K562 (cell line): ENCODE measurements around the gene UTRN. TPM values are rescaled to one million over a fixed set of nuclear protein-coding genes. Genes with fewer than 3 reads are reported as not detected.

Experiments used
- ATAC-seq: fragments of 200-7000 bp; cut with Tn5 transposase; 3 replicates; pipeline ENCODE4 v1.9.1; 2020; ENCODE audit warnings: moderate library complexity
- BruUV-seq: library from RNA; stranded (reverse); fragments of 400-500 nt; replicated peaks from 2 replicates; lab custom pipeline; 2021; lab: Mats Ljungman, UMichigan
- CTCF ChIA-PET: fragments of 300-600 bp; formaldehyde crosslinking; extraction: SDS; loops from one replicate; lab custom pipeline; 2021; ENCODE audit warnings: low intra/inter-chr PET ratio; lab: Yijun Ruan, JAX
- POLR2A ChIA-PET: fragments of 300-600, 350-650 bp; sonication (Branson Sonifier 250); formaldehyde crosslinking; extraction: SDS; loops from one replicate; lab custom pipeline; 2021; ENCODE audit warnings: antibody characterized with exemption, inconsistent platforms; lab: Yijun Ruan, JAX
- DNase-seq, 4 experiments: peaks; one replicate each; pipeline versions ENCODE4 v3.0.0 to v3.0.0-alpha.2; 2011 to 2018; ENCODE audit warnings: low spot score in 3 of 4, mixed read lengths in 3 of 4; ENCODE audit errors: extremely low read depth in 1 of 4
- FAIRE-seq: peaks from 2 replicates; lab custom pipeline; 2011; peaks lifted over from hg19 to GRCh38; lab: Jason Lieb, UNC
- H2AFZ ChIP-seq: 2 replicates; pipeline ENCODE4 v1.6.0; 2011; ENCODE audit warnings: low read depth, low read length, control low read depth, inconsistent platforms
- H3K27ac ChIP-seq: fragments of 200-600 bp; 3 replicates; pipeline ENCODE4 v1.8.0; 2011; ENCODE audit warnings: low read depth, mild to moderate bottlenecking, control low read depth, inconsistent platforms, low read length, moderate library complexity, mixed read lengths; ENCODE audit errors: extremely low read depth
- H3K27me3 ChIP-seq, 2 experiments: fragments of 300-600 bp in 1 of 2; 2 replicates in 1 of 2; 3 replicates in 1 of 2; pipeline versions ENCODE4 v1.6.0 to v1.8.0; 2011; ENCODE audit warnings: inconsistent platforms in 2 of 2, low read length in 2 of 2, mild to moderate bottlenecking in 1 of 2, mixed read lengths in 1 of 2, moderate library complexity in 1 of 2; ENCODE audit not compliant: control insufficient read depth in 2 of 2, insufficient read depth in 2 of 2
- H3K36me3 ChIP-seq: fragments of 300-600 bp; 3 replicates; pipeline ENCODE4 v1.8.0; 2011; ENCODE audit warnings: mild to moderate bottlenecking, low read length, inconsistent platforms; ENCODE audit not compliant: control insufficient read depth, insufficient read depth
- H3K4me1 ChIP-seq, 2 experiments: fragments of 200-600 bp in 1 of 2; replicated peaks in 1 of 2; 2 replicates in 1 of 2; 3 replicates in 1 of 2; pipeline versions ENCODE4 v1.5.1 to v1.8.0; 2011; ENCODE audit warnings: inconsistent platforms in 2 of 2, low read length in 2 of 2, mild to moderate bottlenecking in 1 of 2, mixed read lengths in 1 of 2, moderate library complexity in 1 of 2; ENCODE audit not compliant: control insufficient read depth in 2 of 2, insufficient read depth in 2 of 2
- H3K4me2 ChIP-seq: 2 replicates; pipeline ENCODE4 v1.6.1; 2011; ENCODE audit warnings: low read length, control low read depth, inconsistent platforms, mixed read lengths; ENCODE audit not compliant: insufficient read depth
- H3K4me3 ChIP-seq: fragments of 200-600 bp; sonication (generic), shearing (Covaris generic); 2 replicates; pipeline ENCODE4 v1.5.1; 2016; ENCODE audit warnings: control low read depth, inconsistent platforms
- H3K79me2 ChIP-seq: fragments of 200-600 bp; 3 replicates; pipeline ENCODE4 v1.8.0; 2011; ENCODE audit warnings: low read length, inconsistent platforms; ENCODE audit not compliant: control insufficient read depth, insufficient read depth
- H3K9ac ChIP-seq, 2 experiments: 2 replicates each; pipeline versions ENCODE4 v1.6.0 to v1.6.1; 2011; ENCODE audit warnings: low read depth in 2 of 2, low read length in 2 of 2, control low read depth in 1 of 2, inconsistent platforms in 1 of 2, mild to moderate bottlenecking in 1 of 2, mixed read lengths in 1 of 2; ENCODE audit not compliant: insufficient read depth in 1 of 2
- H3K9me1 ChIP-seq: one replicate; pipeline ENCODE4 v1.6.0; 2011; ENCODE audit warnings: inconsistent platforms, mild to moderate bottlenecking, low read length, moderate library complexity; ENCODE audit not compliant: control insufficient read depth, insufficient read depth
- H3K9me3 ChIP-seq: replicated peaks from 2 replicates; pipeline ENCODE4 v1.5.1; 2011; ENCODE audit warnings: low read depth, low read length, inconsistent platforms; ENCODE audit not compliant: control insufficient read depth, insufficient read depth
- H4K20me1 ChIP-seq: replicated peaks from 2 replicates; pipeline ENCODE4 v1.6.1; 2011; ENCODE audit warnings: low read length, inconsistent platforms, mixed read lengths; ENCODE audit not compliant: control insufficient read depth, insufficient read depth
- CTCF ChIP-seq, 3 experiments: IDR thresholded peaks in 2 of 3; conservative IDR thresholded peaks in 1 of 3; 2 replicates each; pipeline ENCODE4 v1.5.1; 2011 to 2012; ENCODE audit warnings: low read length in 3 of 3, mild to moderate bottlenecking in 3 of 3, control low read depth in 2 of 3, improper control_type of control experiment in 1 of 3, inconsistent platforms in 1 of 3, low read depth in 1 of 3, mixed read lengths in 1 of 3, moderate library complexity in 1 of 3; ENCODE audit not compliant: insufficient read depth in 2 of 3
- PPARD ChIP-seq: fragments of 250-450 bp; sonication (Bioruptor Pico); IDR thresholded peaks from 2 replicates; pipeline ENCODE4 v1.8.0; 2022; ENCODE audit warnings: inconsistent platforms, mild to moderate bottlenecking, moderate library complexity
- PRDM10 ChIP-seq: fragments of 450-650 bp; IDR thresholded peaks from 2 replicates; pipeline ENCODE4 v1.6.1; 2018; ENCODE audit not compliant: partially characterized antibody
- WGBS: fragments of 100-300 bp; shearing (Covaris generic); methylation state at CpG from one replicate; pipeline ENCODE4 v1.1.6; 2016; ENCODE audit warnings: low coverage, mixed read lengths; ENCODE audit not compliant: insufficient coverage; ENCODE audit errors: missing lambda C conversion rate; 5-methylcytosine and 5-hydroxymethylcytosine counted together
- in situ Hi-C: fragments of 300-500 bp; cut with MboI; formaldehyde crosslinking; loops from 4 replicates; pipeline ENCODE4 v1.15.0; 2018; ENCODE audit warnings: inconsistent platforms, mixed read lengths
- intact Hi-C: fragments of 100-400 bp; cut with micrococcal nuclease; formaldehyde crosslinking; loops from 2 replicates; pipeline ENCODE4 v1.14.2; 2022
- polyA plus RNA-seq, 8 experiments: library from polyadenylated mRNA; depleted of rRNA in 4 of 8; stranded (reverse) in 5 of 8; unstranded in 3 of 8; fragments of >200 nt; fragmentation: Nextera tagmentation in 2 of 8; fragmentation: Illumina TruSeq in 1 of 8; extraction: Ambion mirVana in 2 of 8; extraction: Trizol in 1 of 8; gene quantifications; 2 replicates each; pipeline versions ENCODE4 v1.2.1 to v1.2.3, GENCODE V29; 2011 to 2014; ENCODE audit warnings: inconsistent platforms in 1 of 8, missing spikeins in 1 of 8
- total RNA-seq, 7 experiments: library from RNA; depleted of rRNA in 6 of 7; stranded (reverse); fragments of >200 nt in 6 of 7; fragmentation: Illumina TruSeq in 2 of 7; extraction: Trizol in 2 of 7; gene quantifications; 2 replicates each; pipeline versions ENCODE4 v1.2.1 to v1.2.3, GENCODE V29; 2011 to 2021; ENCODE audit warnings: low replicate concordance in 1 of 7

Gene UTRN
- total and polyA plus RNA-seq, 9 of the 15 experiments (the other 6 are each of a cell fraction or from before 2014, with no cell fraction given), result 0.94 to 22.4 (median 10.0) TPM

GRCh38 chr6:144244688-144245087, 40.4 kb upstream of the UTRN start:
- H3K4me1 ChIP-seq, result no peaks in the 10 kb centered on the region
- in situ Hi-C loops (no loop called here), intact Hi-C loops (no loop called here)
- POLR2A ChIA-PET, result no interaction called here
- H2AFZ ChIP-seq, result no peak overlapping the region
- ATAC-seq (no peak), FAIRE-seq (no peak), DNase-seq (no peak)
- TF ChIP-seq CTCF (IDR thresholded peaks at IDR 0.05 in 2 of 3, conservative IDR thresholded peaks at IDR 0.05 in 1 of 3; ENCODE audit: insufficient read depth in 2 of 3, low read depth in 1 of 3, low read length in 3 of 3) (0 out of 6 replicates have a peak, but pooled peaks of 1 of the 3 experiments have one; percentile 4), PPARD (CRISPR knock-in tag) (no peak), PRDM10 (peak; percentile 88)
- 4% methylated on average over 4 of the region's 4 CpGs for WGBS
- H3K9me1 ChIP-seq, result no peaks in the 10 kb centered on the region
- H3K27me3 ChIP-seq, result peaks cover 8 to 18% of the 10 kb centered on the region in 2 experiments; a peak in 4 of 5 replicates
- BruUV-seq, result no TSS peak
- no peak overlapping the region for H3K4me2 ChIP-seq
- H3K9ac ChIP-seq, result no peak overlapping the region
- no peaks in the 10 kb centered on the region for H3K36me3 ChIP-seq
- H3K79me2 ChIP-seq, result no peaks in the 10 kb centered on the region
- H4K20me1 ChIP-seq, result no peaks in the 10 kb centered on the region
- H3K27ac ChIP-seq, result no peak overlapping the region
- no peaks in the 10 kb centered on the region for H3K9me3 ChIP-seq
- H3K4me3 ChIP-seq, result no peak overlapping the region
- CTCF ChIA-PET, result no interaction called here
